ENCODE results near the gene GJA4.

GJA4 gene

GRCh38 chr1:34840426-34840825, 47.6 kb downstream of the GJA4 start:
- DNase-seq = no peak

GRCh38 chr1:34842073-34842472, 49.3 kb downstream of the GJA4 start:
- no peak for DNase-seq

GRCh38 chr1:34842952-34843371, 50.2 kb downstream of the GJA4 start:
- no peak for DNase-seq

GRCh38 chr1:34843392-34844251, 50.8 kb downstream of the GJA4 start:
- no peak for DNase-seq

GRCh38 chr1:34844252-34844634, 51.4 kb downstream of the GJA4 start:
- DNase-seq = no peak

Data from NCI-H446 (cell line).